SK-N-SH treated with all-trans-retinoic acid at 6 μM for 48 hours (cell line): ENCODE results near the gene APEH.

ENCODE experiments used
- ATAC-seq: fragments of 200-7000 bp; cut with Tn5 transposase; 3 replicates; pipeline ENCODE4 v1.9.1; 2020; ENCODE audit warnings: mild to moderate bottlenecking, moderate library complexity
- ARNTL ChIP-seq: fragments of 450-650 bp; formaldehyde crosslinking; IDR thresholded peaks from 2 replicates; pipeline ENCODE4 v1.5.0; 2020; ENCODE audit warnings: low read depth, mild to moderate bottlenecking, moderate library complexity, borderline replicate concordance
- BACH2 ChIP-seq: fragments of 250-450 bp; sonication (Bioruptor Pico); IDR thresholded peaks from 2 replicates; pipeline ENCODE4 v1.9.0; 2021; ENCODE audit warnings: mild to moderate bottlenecking, borderline replicate concordance
- ESRRG ChIP-seq: fragments of 250-450 bp; sonication (Bioruptor Pico); IDR thresholded peaks from 2 replicates; pipeline ENCODE4 v1.6.1; 2021; ENCODE audit warnings: mild to moderate bottlenecking
- GLIS3 ChIP-seq: fragments of 250-450 bp; sonication (Bioruptor Pico); IDR thresholded peaks from 2 replicates; pipeline ENCODE4 v1.5.0; 2020; ENCODE audit warnings: mild to moderate bottlenecking, moderate library complexity
- ISL1 ChIP-seq: fragments of 250-450 bp; sonication (Bioruptor Pico); IDR thresholded peaks from 2 replicates; pipeline ENCODE4 v2.1.2; 2022; ENCODE audit warnings: mild to moderate bottlenecking, moderate library complexity
- OSR1 ChIP-seq: fragments of 250-450 bp; sonication (Bioruptor Pico); IDR thresholded peaks from 2 replicates; pipeline ENCODE4 v1.8.0; 2022; ENCODE audit warnings: moderate library complexity, mild to moderate bottlenecking, inconsistent platforms
- PPARA ChIP-seq: fragments of 250-450 bp; sonication (Bioruptor Pico); IDR thresholded peaks from 2 replicates; pipeline ENCODE4 v1.5.0; 2020; ENCODE audit warnings: mild to moderate bottlenecking, borderline replicate concordance
- RARB ChIP-seq: fragments of 250-450 bp; sonication (Bioruptor Pico); IDR thresholded peaks from 2 replicates; pipeline ENCODE4 v1.8.0; 2021; ENCODE audit warnings: mild to moderate bottlenecking, moderate library complexity
- SNAI2 ChIP-seq: fragments of 250-450 bp; sonication (Bioruptor Pico); IDR thresholded peaks from 2 replicates; pipeline ENCODE4 v1.5.0; 2020; ENCODE audit warnings: mild to moderate bottlenecking, moderate library complexity
- TCF4 ChIP-seq: fragments of 250-450 bp; sonication (Bioruptor Pico); IDR thresholded peaks from 2 replicates; pipeline ENCODE4 v1.8.0; 2021; ENCODE audit warnings: mild to moderate bottlenecking, moderate library complexity, borderline replicate concordance
- TOX ChIP-seq: fragments of 250-450 bp; sonication (Bioruptor Pico); IDR thresholded peaks from 2 replicates; pipeline ENCODE4 v1.8.0; 2021; ENCODE audit warnings: mild to moderate bottlenecking, moderate library complexity, borderline replicate concordance
- TSHZ2 ChIP-seq: fragments of 250-450 bp; sonication (Bioruptor Pico); IDR thresholded peaks from 2 replicates; pipeline ENCODE4 v1.5.0; 2020; ENCODE audit warnings: mild to moderate bottlenecking, moderate library complexity
- ZC3H10 ChIP-seq: fragments of 250-450 bp; sonication (Bioruptor Pico); IDR thresholded peaks from 2 replicates; pipeline ENCODE4 v1.5.1; 2021; ENCODE audit warnings: mild to moderate bottlenecking, moderate library complexity
- ZFP3 ChIP-seq: fragments of 250-450 bp; sonication (Bioruptor Pico); IDR thresholded peaks from 2 replicates; pipeline ENCODE4 v1.5.0; 2020; ENCODE audit warnings: mild to moderate bottlenecking, moderate library complexity
- ZFP30 ChIP-seq: fragments of 450-650 bp; formaldehyde crosslinking; IDR thresholded peaks from 2 replicates; pipeline ENCODE4 v1.5.0; 2022; ENCODE audit warnings: mild to moderate bottlenecking, moderate library complexity
- ZNF565 ChIP-seq: fragments of 450-650 bp; formaldehyde crosslinking; conservative IDR thresholded peaks from 2 replicates; pipeline ENCODE4 v1.5.0; 2020; ENCODE audit warnings: low read depth, mild to moderate bottlenecking, moderate library complexity
- ZNF70 ChIP-seq: fragments of 450-650 bp; formaldehyde crosslinking; IDR thresholded peaks from 2 replicates; pipeline ENCODE4 v1.5.0; 2020; ENCODE audit warnings: mild to moderate bottlenecking, moderate library complexity
- ZNF8 ChIP-seq: fragments of 450-650 bp; formaldehyde crosslinking; IDR thresholded peaks from 2 replicates; pipeline ENCODE4 v1.5.0; 2020; ENCODE audit warnings: mild to moderate bottlenecking, moderate library complexity
- TF ChIP-seq, protein P1 (sequence below): fragments of 250-450 bp; sonication (Bioruptor Pico); IDR thresholded peaks from 2 replicates; pipeline ENCODE4 v1.5.1; 2020; ENCODE audit warnings: low read depth, mild to moderate bottlenecking, moderate library complexity
- TF ChIP-seq, protein P2 (sequence below): fragments of 250-450 bp; sonication (Bioruptor Pico); IDR thresholded peaks from 2 replicates; pipeline ENCODE4 v1.8.0; 2020; ENCODE audit warnings: mild to moderate bottlenecking, moderate library complexity, borderline replicate concordance
- TF ChIP-seq, protein P3 (sequence below): fragments of 250-450 bp; sonication (Bioruptor Pico); IDR thresholded peaks from 2 replicates; pipeline ENCODE4 v1.8.0; 2021; ENCODE audit warnings: low read depth, mild to moderate bottlenecking, moderate library complexity, borderline replicate concordance
- TF ChIP-seq, protein P4 (sequence below): fragments of 250-450 bp; sonication (Bioruptor Pico); IDR thresholded peaks from 2 replicates; pipeline ENCODE4 v1.5.1; 2021; ENCODE audit warnings: mild to moderate bottlenecking, moderate library complexity

APEH gene

DNA sequence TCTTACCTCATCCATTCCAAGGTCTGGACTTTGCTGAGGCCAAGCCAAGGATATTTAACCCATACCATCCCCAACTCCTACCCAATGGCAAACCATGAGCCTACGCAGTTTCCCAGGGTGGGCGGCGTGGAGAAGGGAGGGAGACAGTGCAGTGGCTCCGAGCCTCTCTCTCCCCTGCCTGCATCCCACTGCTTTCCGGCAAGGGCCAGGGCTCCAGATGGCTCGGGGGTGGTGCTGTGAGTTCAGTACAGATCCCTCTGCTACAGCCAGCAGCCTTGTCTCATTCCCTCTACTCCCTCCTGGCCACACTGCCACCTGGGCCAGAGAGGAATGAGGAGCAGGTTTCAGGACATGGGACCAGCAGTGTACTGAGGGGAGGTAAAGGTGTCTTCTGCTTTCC, 44.3 kb upstream of the APEH start:
- TF ChIP-seq ZFP30 (CRISPR knock-in tag) (no peak), TCF4 (CRISPR knock-in tag) (no peak), BACH2 (CRISPR knock-in tag) (no peak), ZNF565 (CRISPR knock-in tag) (no peak), ZFP3 (CRISPR knock-in tag) (no peak), ARNTL (CRISPR knock-in tag) (no peak), ISL1 (CRISPR knock-in tag) (no peak), TOX (CRISPR knock-in tag) (no peak), GLIS3 (no peak), OSR1 (no peak), SNAI2 (CRISPR knock-in tag) (no peak), TSHZ2 (no peak), ZNF70 (no peak), ZNF8 (no peak), PPARA (CRISPR knock-in tag) (no peak)
- TF ChIP-seq, protein P1, sequence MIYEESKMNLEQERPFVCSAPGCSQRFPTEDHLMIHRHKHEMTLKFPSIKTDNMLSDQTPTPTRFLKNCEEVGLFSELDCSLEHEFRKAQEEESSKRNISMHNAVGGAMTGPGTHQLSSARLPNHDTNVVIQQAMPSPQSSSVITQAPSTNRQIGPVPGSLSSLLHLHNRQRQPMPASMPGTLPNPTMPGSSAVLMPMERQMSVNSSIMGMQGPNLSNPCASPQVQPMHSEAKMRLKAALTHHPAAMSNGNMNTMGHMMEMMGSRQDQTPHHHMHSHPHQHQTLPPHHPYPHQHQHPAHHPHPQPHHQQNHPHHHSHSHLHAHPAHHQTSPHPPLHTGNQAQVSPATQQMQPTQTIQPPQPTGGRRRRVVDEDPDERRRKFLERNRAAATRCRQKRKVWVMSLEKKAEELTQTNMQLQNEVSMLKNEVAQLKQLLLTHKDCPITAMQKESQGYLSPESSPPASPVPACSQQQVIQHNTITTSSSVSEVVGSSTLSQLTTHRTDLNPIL (CRISPR knock-in tag) = no peak
- TF ChIP-seq, protein P2, sequence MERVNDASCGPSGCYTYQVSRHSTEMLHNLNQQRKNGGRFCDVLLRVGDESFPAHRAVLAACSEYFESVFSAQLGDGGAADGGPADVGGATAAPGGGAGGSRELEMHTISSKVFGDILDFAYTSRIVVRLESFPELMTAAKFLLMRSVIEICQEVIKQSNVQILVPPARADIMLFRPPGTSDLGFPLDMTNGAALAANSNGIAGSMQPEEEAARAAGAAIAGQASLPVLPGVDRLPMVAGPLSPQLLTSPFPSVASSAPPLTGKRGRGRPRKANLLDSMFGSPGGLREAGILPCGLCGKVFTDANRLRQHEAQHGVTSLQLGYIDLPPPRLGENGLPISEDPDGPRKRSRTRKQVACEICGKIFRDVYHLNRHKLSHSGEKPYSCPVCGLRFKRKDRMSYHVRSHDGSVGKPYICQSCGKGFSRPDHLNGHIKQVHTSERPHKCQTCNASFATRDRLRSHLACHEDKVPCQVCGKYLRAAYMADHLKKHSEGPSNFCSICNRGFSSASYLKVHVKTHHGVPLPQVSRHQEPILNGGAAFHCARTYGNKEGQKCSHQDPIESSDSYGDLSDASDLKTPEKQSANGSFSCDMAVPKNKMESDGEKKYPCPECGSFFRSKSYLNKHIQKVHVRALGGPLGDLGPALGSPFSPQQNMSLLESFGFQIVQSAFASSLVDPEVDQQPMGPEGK (CRISPR knock-in tag) = no peak
- TF ChIP-seq, protein P3, sequence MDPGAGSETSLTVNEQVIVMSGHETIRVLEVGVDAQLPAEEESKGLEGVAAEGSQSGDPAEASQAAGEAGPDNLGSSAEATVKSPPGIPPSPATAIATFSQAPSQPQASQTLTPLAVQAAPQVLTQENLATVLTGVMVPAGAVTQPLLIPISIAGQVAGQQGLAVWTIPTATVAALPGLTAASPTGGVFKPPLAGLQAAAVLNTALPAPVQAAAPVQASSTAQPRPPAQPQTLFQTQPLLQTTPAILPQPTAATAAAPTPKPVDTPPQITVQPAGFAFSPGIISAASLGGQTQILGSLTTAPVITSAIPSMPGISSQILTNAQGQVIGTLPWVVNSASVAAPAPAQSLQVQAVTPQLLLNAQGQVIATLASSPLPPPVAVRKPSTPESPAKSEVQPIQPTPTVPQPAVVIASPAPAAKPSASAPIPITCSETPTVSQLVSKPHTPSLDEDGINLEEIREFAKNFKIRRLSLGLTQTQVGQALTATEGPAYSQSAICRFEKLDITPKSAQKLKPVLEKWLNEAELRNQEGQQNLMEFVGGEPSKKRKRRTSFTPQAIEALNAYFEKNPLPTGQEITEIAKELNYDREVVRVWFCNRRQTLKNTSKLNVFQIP (CRISPR knock-in tag) = no peak
- TF ChIP-seq, protein P4, sequence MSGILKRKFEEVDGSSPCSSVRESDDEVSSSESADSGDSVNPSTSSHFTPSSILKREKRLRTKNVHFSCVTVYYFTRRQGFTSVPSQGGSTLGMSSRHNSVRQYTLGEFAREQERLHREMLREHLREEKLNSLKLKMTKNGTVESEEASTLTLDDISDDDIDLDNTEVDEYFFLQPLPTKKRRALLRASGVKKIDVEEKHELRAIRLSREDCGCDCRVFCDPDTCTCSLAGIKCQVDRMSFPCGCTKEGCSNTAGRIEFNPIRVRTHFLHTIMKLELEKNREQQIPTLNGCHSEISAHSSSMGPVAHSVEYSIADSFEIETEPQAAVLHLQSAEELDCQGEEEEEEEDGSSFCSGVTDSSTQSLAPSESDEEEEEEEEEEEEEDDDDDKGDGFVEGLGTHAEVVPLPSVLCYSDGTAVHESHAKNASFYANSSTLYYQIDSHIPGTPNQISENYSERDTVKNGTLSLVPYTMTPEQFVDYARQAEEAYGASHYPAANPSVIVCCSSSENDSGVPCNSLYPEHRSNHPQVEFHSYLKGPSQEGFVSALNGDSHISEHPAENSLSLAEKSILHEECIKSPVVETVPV (CRISPR knock-in tag) = no peak
- TF ChIP-seq, all 23 proteins: peak for 0
- no peak for ATAC-seq

GRCh38 chr3:49630784-49631183, 43.4 kb upstream of the APEH start:
- no peak for ATAC-seq
- no peak for TF ChIP-seq ESRRG
- TF ChIP-seq, all 23 proteins: peak for 0

- no peak for ATAC-seq
- TF ChIP-seq BACH2 (CRISPR knock-in tag) (no peak), ESRRG (no peak), ZNF8 (no peak), ARNTL (CRISPR knock-in tag) (no peak), ZFP3 (CRISPR knock-in tag) (no peak), TSHZ2 (no peak), ZNF70 (no peak), TCF4 (CRISPR knock-in tag) (no peak), PPARA (CRISPR knock-in tag) (no peak), ZC3H10 (no peak), ISL1 (CRISPR knock-in tag) (no peak), TOX (CRISPR knock-in tag) (no peak), GLIS3 (no peak), RARB (CRISPR knock-in tag) (no peak), ZNF565 (CRISPR knock-in tag) (no peak)
- TF ChIP-seq, protein P4 (CRISPR knock-in tag) = no peak
- TF ChIP-seq, protein P1 (CRISPR knock-in tag) = no peak
Measured at GRCh38 chr3:49634736-49635135, 39.4 kb upstream of the APEH start.
